Neuronal stem cell (in vitro differentiated cells): ENCODE results near the gene GARNL3.

Experiments used
- DNase-seq: peaks from one replicate; pipeline ENCODE4 v3.0.0-alpha.2; 2013; ENCODE audit warnings: low spot score
- H2AFZ ChIP-seq: one replicate; pipeline ENCODE4 v1.6.1; 2013; ENCODE audit warnings: mild to moderate bottlenecking, low read length, inconsistent platforms
- H2AK5ac ChIP-seq: 2 replicates; pipeline ENCODE4 v1.6.1; 2013; ENCODE audit warnings: low read depth, mild to moderate bottlenecking, inconsistent platforms, low read length, moderate library complexity, mixed read lengths
- H2BK120ac ChIP-seq: 2 replicates; pipeline ENCODE4 v1.6.1; 2013; ENCODE audit warnings: low read depth, mild to moderate bottlenecking, inconsistent platforms, low read length, moderate library complexity, mixed read lengths
- H2BK12ac ChIP-seq: one replicate; pipeline ENCODE4 v1.6.1; 2013; ENCODE audit warnings: low read length, inconsistent platforms
- H2BK15ac ChIP-seq: 2 replicates; pipeline ENCODE4 v1.6.1; 2013; ENCODE audit warnings: mild to moderate bottlenecking, low read length, inconsistent platforms, mixed read lengths
- H2BK5ac ChIP-seq: one replicate; pipeline ENCODE4 v1.6.1; 2013; ENCODE audit warnings: inconsistent platforms, mild to moderate bottlenecking, low read length, moderate library complexity
- H3K14ac ChIP-seq: one replicate; pipeline ENCODE4 v1.6.1; 2013; ENCODE audit warnings: low read length, inconsistent platforms
- H3K18ac ChIP-seq: 2 replicates; pipeline ENCODE4 v1.6.1; 2013; ENCODE audit warnings: low read length, inconsistent platforms
- H3K23ac ChIP-seq: 2 replicates; pipeline ENCODE4 v1.6.1; 2013; ENCODE audit warnings: low read depth, mild to moderate bottlenecking, mixed read lengths, low read length, inconsistent platforms; ENCODE audit not compliant: poor library complexity
- H3K27ac ChIP-seq: replicated peaks from 3 replicates; pipeline ENCODE4 v1.5.1; 2013; ENCODE audit warnings: low read length, inconsistent platforms
- H3K27me3 ChIP-seq, 3 experiments: 2 replicates each; pipeline ENCODE4 v1.6.1; 2013; ENCODE audit warnings: low read length in 3 of 3, mild to moderate bottlenecking in 2 of 3, inconsistent platforms in 1 of 3, low read depth in 1 of 3, mixed read lengths in 1 of 3, moderate library complexity in 1 of 3; ENCODE audit not compliant: control insufficient read depth in 3 of 3, insufficient read depth in 3 of 3
- H3K36me3 ChIP-seq, 2 donors: replicated peaks in 1 of 2; 2 replicates each; pipeline ENCODE4 v1.6.1; 2013; ENCODE audit warnings: low read length in 2 of 2; ENCODE audit not compliant: control insufficient read depth in 2 of 2, insufficient read depth in 2 of 2
- H3K4ac ChIP-seq: 2 replicates; pipeline ENCODE4 v1.6.1; 2013; ENCODE audit warnings: inconsistent platforms, mild to moderate bottlenecking, low read length, moderate library complexity
- H3K4me1 ChIP-seq, 2 donors: 1 replicate in 1 of 2; 2 replicates in 1 of 2; pipeline ENCODE4 v1.6.1; 2013; ENCODE audit warnings: low read length in 2 of 2, low read depth in 1 of 2; ENCODE audit not compliant: control insufficient read depth in 2 of 2, insufficient read depth in 1 of 2
- H3K4me2 ChIP-seq: one replicate; pipeline ENCODE4 v1.6.1; 2013; ENCODE audit warnings: mild to moderate bottlenecking, low read length, inconsistent platforms; ENCODE audit not compliant: insufficient read depth, poor library complexity, severe bottlenecking
- H3K4me3 ChIP-seq, 2 donors: 2 replicates each; pipeline ENCODE4 v1.5.1; 2013; ENCODE audit warnings: low read length in 2 of 2, mild to moderate bottlenecking in 2 of 2, inconsistent platforms in 1 of 2, moderate library complexity in 1 of 2
- H3K79me1 ChIP-seq: one replicate; pipeline ENCODE4 v1.6.1; 2013; ENCODE audit warnings: low read depth, mild to moderate bottlenecking, inconsistent platforms, low read length, moderate library complexity
- H3K9ac ChIP-seq: one replicate; pipeline ENCODE4 v1.6.1; 2013; ENCODE audit warnings: mild to moderate bottlenecking, low read depth, low read length, inconsistent platforms; ENCODE audit not compliant: poor library complexity
- H3K9me3 ChIP-seq, 2 donors: replicated peaks in 1 of 2; 2 replicates each; pipeline versions ENCODE3 to v1.6.1; 2013; ENCODE audit warnings: low read length in 2 of 2, mild to moderate bottlenecking in 2 of 2, inconsistent platforms in 1 of 2, low read depth in 1 of 2, mixed read lengths in 1 of 2, moderate library complexity in 1 of 2; ENCODE audit not compliant: control insufficient read depth in 2 of 2, insufficient read depth in 1 of 2
- H4K8ac ChIP-seq: one replicate; pipeline ENCODE4 v1.6.1; 2013; ENCODE audit warnings: low read depth, mild to moderate bottlenecking, inconsistent platforms, low read length, moderate library complexity
- H4K91ac ChIP-seq: one replicate; pipeline ENCODE4 v1.6.1; 2013; ENCODE audit warnings: low read length, low read depth, mild to moderate bottlenecking, inconsistent platforms; ENCODE audit not compliant: poor library complexity
- WGBS, 2 donors: extraction: QIAGEN DNeasy Blood & Tissue Kit; methylation state at CpG; one replicate each; pipeline ENCODE4 v1.1.7; 2013; ENCODE audit warnings: missing lambda C conversion rate in 2 of 2, mixed read lengths in 1 of 2; ENCODE audit not compliant: insufficient read length in 2 of 2, insufficient replicate concordance in 1 of 2; ENCODE audit errors: extremely low coverage in 2 of 2; 5-methylcytosine and 5-hydroxymethylcytosine counted together

The GARNL3 gene

GRCh38 chr9:127349483-127350113 lies 85.0 kb downstream of the GARNL3 start:
- WGBS, 2 donors: no CpG with 5 or more reads among the region's 12 CpGs
- Histone ChIP-seq H3K9ac (no peak overlapping the region), H3K14ac (no peak overlapping the region), H2BK12ac (no peak overlapping the region), H3K23ac (no peak overlapping the region), H2BK120ac (no peak overlapping the region), H2BK5ac (no peak overlapping the region), H2AK5ac (no peak overlapping the region), H3K4me2 (no peak overlapping the region), H3K9me3 (no peaks in the 10 kb centered on the region), H3K36me3 (peaks cover 0 to 19% of the 10 kb centered on the region in 2 donors), H2BK15ac (no peak overlapping the region), H3K79me1 (no peaks in the 10 kb centered on the region), H4K8ac (no peak overlapping the region), H3K27me3 (peaks cover 0 to 2% (median 0%) of the 10 kb centered on the region in 3 experiments), H2AFZ (no peak overlapping the region), H3K4ac (no peak overlapping the region), H4K91ac (no peak overlapping the region), H3K4me1 (peaks cover 6% of the 10 kb centered on the region in 2 donors), H3K27ac (no peak overlapping the region), H3K4me3 (no peak overlapping the region), H3K18ac (no peak overlapping the region)
- no peak for DNase-seq

GRCh38 chr9:127351182-127352166 lies 86.9 kb downstream of the GARNL3 start:
- Histone ChIP-seq H3K18ac (no peak overlapping the region), H2BK12ac (no peak overlapping the region), H2BK120ac (no peak overlapping the region), H3K9me3 (no peaks in the 10 kb centered on the region), H2AFZ (no peak overlapping the region), H4K8ac (no peak overlapping the region), H3K79me1 (no peaks in the 10 kb centered on the region), H3K9ac (no peak overlapping the region), H3K14ac (no peak overlapping the region), H3K27me3 (peaks cover 0 to 2% (median 0%) of the 10 kb centered on the region in 3 experiments), H2BK15ac (no peak overlapping the region), H3K4me1 (peaks cover 6% of the 10 kb centered on the region in 2 donors), H3K36me3 (peaks cover 0 to 11% of the 10 kb centered on the region in 2 donors), H3K4me3 (no peak overlapping the region), H2AK5ac (no peak overlapping the region), H3K27ac (no peak overlapping the region), H3K4me2 (no peak overlapping the region), H3K4ac (no peak overlapping the region), H2BK5ac (no peak overlapping the region), H4K91ac (no peak overlapping the region), H3K23ac (no peak overlapping the region)
- no CpG with 5 or more reads among the region's 4 CpGs for WGBS, 2 donors
- DNase-seq: no peak

GRCh38 chr9:127353882-127354281 lies 89.3 kb downstream of the GARNL3 start:
- Histone ChIP-seq H3K18ac (peak overlapping the region; percentile 2), H3K79me1 (no peaks in the 10 kb centered on the region), H3K36me3 (peaks cover 0 to 19% of the 10 kb centered on the region in 2 donors), H2BK15ac (no peak overlapping the region), H2BK12ac (no peak overlapping the region), H4K91ac (no peak overlapping the region), H3K4me2 (no peak overlapping the region), H3K4me1 (peaks cover 6% of the 10 kb centered on the region in 2 donors), H2AFZ (peak overlapping the region; percentile 62), H3K9me3 (peaks cover 0 to 2% of the 10 kb centered on the region in 2 donors), H3K9ac (no peak overlapping the region), H4K8ac (no peak overlapping the region), H3K27ac (no peak overlapping the region), H2AK5ac (no peak overlapping the region), H3K4ac (no peak overlapping the region), H2BK120ac (no peak overlapping the region), H3K27me3 (no peaks in the 10 kb centered on the region), H3K23ac (no peak overlapping the region), H3K14ac (no peak overlapping the region), H2BK5ac (no peak overlapping the region), H3K4me3 (no peak overlapping the region)
- WGBS, 2 donors: no CpG with 5 or more reads among the region's 5 CpGs
- no peak for DNase-seq

DNA sequence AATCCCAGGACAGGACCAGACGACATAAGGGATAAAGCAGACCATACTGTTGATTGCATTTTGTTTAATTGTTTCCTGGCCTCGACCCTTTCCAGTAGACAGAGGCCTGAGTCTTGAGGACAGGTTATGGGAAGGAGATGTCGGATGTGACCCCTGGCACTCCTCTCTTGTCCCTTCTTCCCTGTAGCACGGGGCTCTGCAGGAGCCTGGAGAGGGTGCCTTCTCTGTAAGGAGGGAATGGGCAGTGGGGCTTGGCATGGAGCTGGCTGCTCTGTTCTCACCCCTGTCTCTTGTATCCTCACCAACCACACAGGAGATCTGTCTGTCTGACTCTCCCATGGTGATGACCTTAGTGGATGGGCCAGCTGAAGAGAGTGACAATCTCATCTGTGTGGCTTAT lies 92.3 kb downstream of the GARNL3 start:
- no peak overlapping the region for H3K18ac ChIP-seq
- no peak overlapping the region for H2BK15ac ChIP-seq
- H3K9me3 ChIP-seq: peaks cover 0 to 2% of the 10 kb centered on the region in 2 donors
- H3K4me2 ChIP-seq: no peak overlapping the region
- peaks cover 6% of the 10 kb centered on the region in 2 donors for H3K4me1 ChIP-seq
- no peak overlapping the region for H3K27ac ChIP-seq
- H2BK120ac ChIP-seq: no peak overlapping the region
- no peak overlapping the region for H3K9ac ChIP-seq
- no peak overlapping the region for H3K4ac ChIP-seq
- H4K8ac ChIP-seq: no peak overlapping the region
- no peak for DNase-seq
- H2AFZ ChIP-seq: no peak overlapping the region
- no peak overlapping the region for H2BK12ac ChIP-seq
- H2BK5ac ChIP-seq: no peak overlapping the region
- H3K23ac ChIP-seq: peak overlapping the region; percentile 10
- no peak overlapping the region for H4K91ac ChIP-seq
- peaks cover 0 to 19% of the 10 kb centered on the region in 2 donors for H3K36me3 ChIP-seq
- H3K4me3 ChIP-seq: no peak overlapping the region
- H3K79me1 ChIP-seq: no peaks in the 10 kb centered on the region
- H3K27me3 ChIP-seq: no peaks in the 10 kb centered on the region
- no peak overlapping the region for H3K14ac ChIP-seq
- WGBS, 2 donors: no CpG with 5 or more reads among the region's 4 CpGs
- H2AK5ac ChIP-seq: no peak overlapping the region
